HL-60 (cell line): ENCODE measurements around the gene ZBTB42.
"Not testable (repeated sequence)": the region's sequence is repeated elsewhere in the genome, so short reads cannot be mapped to it uniquely, and the experiment has no call there.

ENCODE experiments used
- DNase-seq, 2 experiments: peaks; one replicate each; pipeline ENCODE4 v3.0.0-alpha.2; 2010 to 2020; ENCODE audit warnings: low read depth in 1 of 2, low spot score in 1 of 2
- H3K27ac ChIP-seq: fragments of 250-450 bp; sonication (Bioruptor Pico); replicated peaks from 2 replicates; pipeline ENCODE4 v1.5.1; 2020; ENCODE audit warnings: mild to moderate bottlenecking, moderate library complexity
- H3K27me3 ChIP-seq: fragments of 250-450 bp; sonication (Bioruptor Pico); 2 replicates; pipeline ENCODE4 v1.5.1; 2021; ENCODE audit warnings: mild to moderate bottlenecking, moderate library complexity; ENCODE audit not compliant: insufficient read depth, poor library complexity, severe bottlenecking
- H3K4me3 ChIP-seq: replicated peaks from 2 replicates; pipeline ENCODE4 v1.5.1; 2011; ENCODE audit warnings: mild to moderate bottlenecking, control low read depth, low read length; ENCODE audit not compliant: insufficient read depth
- GABPA ChIP-seq: IDR thresholded peaks from 2 replicates; pipeline ENCODE4 v1.6.1; 2012; ENCODE audit warnings: low read depth
- POLR2AphosphoS5 ChIP-seq: IDR thresholded peaks from 2 replicates; pipeline ENCODE4 v1.6.1; 2012; ENCODE audit warnings: low read depth
- SPI1 ChIP-seq: IDR thresholded peaks from 2 replicates; pipeline ENCODE4 v1.6.1; 2012; ENCODE audit warnings: low read depth, mild to moderate bottlenecking, borderline replicate concordance
- TF ChIP-seq, protein P1 (sequence below): IDR thresholded peaks from 2 replicates; pipeline ENCODE4 v1.6.1; 2012; ENCODE audit warnings: low read depth; ENCODE audit not compliant: insufficient replicate concordance
- TF ChIP-seq, protein P2 (sequence below): IDR thresholded peaks from one replicate; pipeline ENCODE4 v1.5.1; 2011; ENCODE audit warnings: low read length, control low read depth, inconsistent platforms; ENCODE audit not compliant: insufficient read depth

The ZBTB42 gene

DNA sequence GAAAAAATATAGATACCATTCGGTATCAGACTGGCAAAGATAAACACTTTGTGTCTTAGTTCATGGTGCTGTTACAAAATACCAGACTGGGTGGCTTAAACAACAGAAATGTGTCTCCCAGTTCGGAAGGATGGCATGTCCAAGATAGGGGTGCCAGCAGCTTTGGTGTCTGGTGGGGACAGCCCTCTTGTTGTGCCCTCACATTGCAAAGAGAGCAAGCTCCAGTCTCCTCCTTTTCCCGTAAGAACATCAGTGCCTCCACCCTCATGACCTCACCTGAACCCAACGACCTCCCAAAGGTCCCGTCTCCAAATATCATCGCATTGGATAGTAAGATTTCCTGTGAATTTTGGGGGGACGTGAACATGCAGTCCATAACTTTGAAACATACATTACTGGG, 12.4 kb downstream of the ZBTB42 start:
- Histone ChIP-seq H3K4me3 (no peak overlapping the region), H3K27ac (no peak overlapping the region), H3K27me3 (no peaks in the 10 kb centered on the region)
- DNase-seq, result no peak
- TF ChIP-seq, protein P1, sequence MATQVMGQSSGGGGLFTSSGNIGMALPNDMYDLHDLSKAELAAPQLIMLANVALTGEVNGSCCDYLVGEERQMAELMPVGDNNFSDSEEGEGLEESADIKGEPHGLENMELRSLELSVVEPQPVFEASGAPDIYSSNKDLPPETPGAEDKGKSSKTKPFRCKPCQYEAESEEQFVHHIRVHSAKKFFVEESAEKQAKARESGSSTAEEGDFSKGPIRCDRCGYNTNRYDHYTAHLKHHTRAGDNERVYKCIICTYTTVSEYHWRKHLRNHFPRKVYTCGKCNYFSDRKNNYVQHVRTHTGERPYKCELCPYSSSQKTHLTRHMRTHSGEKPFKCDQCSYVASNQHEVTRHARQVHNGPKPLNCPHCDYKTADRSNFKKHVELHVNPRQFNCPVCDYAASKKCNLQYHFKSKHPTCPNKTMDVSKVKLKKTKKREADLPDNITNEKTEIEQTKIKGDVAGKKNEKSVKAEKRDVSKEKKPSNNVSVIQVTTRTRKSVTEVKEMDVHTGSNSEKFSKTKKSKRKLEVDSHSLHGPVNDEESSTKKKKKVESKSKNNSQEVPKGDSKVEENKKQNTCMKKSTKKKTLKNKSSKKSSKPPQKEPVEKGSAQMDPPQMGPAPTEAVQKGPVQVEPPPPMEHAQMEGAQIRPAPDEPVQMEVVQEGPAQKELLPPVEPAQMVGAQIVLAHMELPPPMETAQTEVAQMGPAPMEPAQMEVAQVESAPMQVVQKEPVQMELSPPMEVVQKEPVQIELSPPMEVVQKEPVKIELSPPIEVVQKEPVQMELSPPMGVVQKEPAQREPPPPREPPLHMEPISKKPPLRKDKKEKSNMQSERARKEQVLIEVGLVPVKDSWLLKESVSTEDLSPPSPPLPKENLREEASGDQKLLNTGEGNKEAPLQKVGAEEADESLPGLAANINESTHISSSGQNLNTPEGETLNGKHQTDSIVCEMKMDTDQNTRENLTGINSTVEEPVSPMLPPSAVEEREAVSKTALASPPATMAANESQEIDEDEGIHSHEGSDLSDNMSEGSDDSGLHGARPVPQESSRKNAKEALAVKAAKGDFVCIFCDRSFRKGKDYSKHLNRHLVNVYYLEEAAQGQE, result no peak
- TF ChIP-seq, protein P2, sequence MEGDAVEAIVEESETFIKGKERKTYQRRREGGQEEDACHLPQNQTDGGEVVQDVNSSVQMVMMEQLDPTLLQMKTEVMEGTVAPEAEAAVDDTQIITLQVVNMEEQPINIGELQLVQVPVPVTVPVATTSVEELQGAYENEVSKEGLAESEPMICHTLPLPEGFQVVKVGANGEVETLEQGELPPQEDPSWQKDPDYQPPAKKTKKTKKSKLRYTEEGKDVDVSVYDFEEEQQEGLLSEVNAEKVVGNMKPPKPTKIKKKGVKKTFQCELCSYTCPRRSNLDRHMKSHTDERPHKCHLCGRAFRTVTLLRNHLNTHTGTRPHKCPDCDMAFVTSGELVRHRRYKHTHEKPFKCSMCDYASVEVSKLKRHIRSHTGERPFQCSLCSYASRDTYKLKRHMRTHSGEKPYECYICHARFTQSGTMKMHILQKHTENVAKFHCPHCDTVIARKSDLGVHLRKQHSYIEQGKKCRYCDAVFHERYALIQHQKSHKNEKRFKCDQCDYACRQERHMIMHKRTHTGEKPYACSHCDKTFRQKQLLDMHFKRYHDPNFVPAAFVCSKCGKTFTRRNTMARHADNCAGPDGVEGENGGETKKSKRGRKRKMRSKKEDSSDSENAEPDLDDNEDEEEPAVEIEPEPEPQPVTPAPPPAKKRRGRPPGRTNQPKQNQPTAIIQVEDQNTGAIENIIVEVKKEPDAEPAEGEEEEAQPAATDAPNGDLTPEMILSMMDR, result no peak
- no peak for TF ChIP-seq POLR2AphosphoS5
- no peak for TF ChIP-seq GABPA
- TF ChIP-seq SPI1, result no peak

DNA sequence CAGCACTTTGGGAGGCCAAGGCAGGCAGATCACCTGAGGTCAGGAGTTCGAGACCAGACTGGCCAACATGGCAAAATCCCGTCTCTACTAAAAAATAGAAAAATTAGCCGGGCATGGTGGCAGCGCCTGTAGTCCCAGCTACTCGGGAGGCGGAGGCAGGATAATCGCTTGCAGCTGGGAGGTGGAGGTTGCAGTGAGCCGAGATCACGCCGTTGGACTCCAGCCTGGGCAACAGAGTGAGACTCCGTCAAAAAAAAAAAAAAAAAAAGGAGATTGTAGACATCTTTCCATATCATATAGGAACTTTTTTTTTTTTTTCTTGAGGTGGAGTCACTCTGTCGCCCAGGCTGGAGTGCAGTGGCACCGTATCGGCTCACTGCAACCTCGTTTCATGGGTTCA, 13.8 kb downstream of the ZBTB42 start:
- H3K4me3 ChIP-seq, result peak overlapping the region; percentile 83
- H3K27me3 ChIP-seq, DNase-seq: not testable (repeated sequence)
- peak overlapping the region; percentile 85 for H3K27ac ChIP-seq

DNA sequence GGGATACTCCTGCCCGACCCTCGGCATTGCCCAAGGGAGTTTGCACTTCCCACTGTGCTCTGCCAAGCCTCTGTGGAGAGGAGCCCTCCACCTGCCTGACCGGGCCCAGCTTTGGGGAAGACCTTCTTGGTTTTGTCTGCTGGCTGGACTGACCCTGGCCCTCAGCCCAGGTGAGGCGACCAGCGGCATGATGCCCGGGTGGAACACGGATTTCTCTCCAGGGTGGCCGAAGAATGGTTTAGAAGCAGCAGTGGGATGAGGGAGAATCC, 15.6 kb downstream of the ZBTB42 start:
- TF ChIP-seq, protein P1, result no peak
- no peak for TF ChIP-seq POLR2AphosphoS5
- TF ChIP-seq, protein P2, result no peak
- no peak for TF ChIP-seq SPI1
- TF ChIP-seq GABPA, result no peak
- Histone ChIP-seq H3K27ac (peak overlapping the region; percentile 85), H3K27me3 (no peaks in the 10 kb centered on the region), H3K4me3 (peak overlapping the region; percentile 60)
- DNase-seq, result no peak

DNA sequence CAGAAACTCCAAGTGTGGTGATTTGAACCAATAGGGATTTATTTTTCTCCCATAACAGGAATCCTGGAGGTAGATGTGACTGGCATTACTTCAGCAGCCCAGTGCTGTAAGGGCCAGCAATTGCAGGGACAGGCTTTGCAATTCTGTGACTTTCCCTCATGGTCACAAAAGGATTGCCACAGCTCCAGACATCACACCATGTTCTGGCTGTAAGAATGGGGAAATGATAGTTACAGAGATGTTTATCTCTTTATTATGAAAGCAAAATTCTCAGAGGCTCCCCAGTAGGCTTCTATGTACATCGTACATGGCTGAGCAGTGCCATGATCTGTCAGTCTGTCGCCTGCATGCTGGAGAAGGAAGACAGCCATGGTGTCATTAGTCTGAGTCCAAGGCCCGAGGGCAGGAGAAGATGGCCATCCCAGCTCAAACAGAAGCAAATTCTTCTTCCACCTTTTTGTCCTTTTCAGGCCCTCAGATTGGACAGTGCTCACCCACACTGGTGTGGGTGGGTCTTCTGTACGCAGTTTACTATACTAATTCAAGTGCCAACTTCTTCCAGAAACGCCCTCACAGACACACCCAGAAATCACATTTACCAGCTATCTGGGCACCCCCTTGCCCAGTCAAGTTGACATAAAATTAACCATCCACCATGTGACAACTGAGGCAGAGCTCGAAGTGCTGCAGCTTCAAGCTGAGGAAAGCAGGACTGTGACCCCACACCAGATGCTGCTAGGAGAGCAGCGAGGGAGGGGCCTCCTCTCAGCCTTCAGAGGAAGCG, 17.2 kb downstream of the ZBTB42 start:
- TF ChIP-seq, protein P1, result no peak
- TF ChIP-seq GABPA (no peak), POLR2AphosphoS5 (no peak), SPI1 (no peak)
- TF ChIP-seq, protein P2, result no peak
- Histone ChIP-seq H3K27ac (no peak overlapping the region), H3K4me3 (no peak overlapping the region), H3K27me3 (no peaks in the 10 kb centered on the region)
- no peak for DNase-seq
